GM23248 (cell line): ENCODE measurements around the gene PRR33. TPM values are rescaled to one million over a fixed set of nuclear protein-coding genes. Genes with fewer than 3 reads are reported as not detected.
A peak's percentile ranks its signal among the peaks of the same experiment; 100 is the strongest.

Experiments used
- DNase-seq: peaks from one replicate; pipeline ENCODE4 v3.0.0-alpha.2; 2015
- H2AFZ ChIP-seq: fragments of 200-600 bp; sonication (generic); 2 replicates; pipeline ENCODE4 v1.6.1; 2016; ENCODE audit warnings: antibody characterized with exemption
- H3F3A ChIP-seq: fragments of 200-600 bp; sonication (generic); 2 replicates; pipeline ENCODE4 v1.6.1; 2016; ENCODE audit warnings: mild to moderate bottlenecking, antibody characterized with exemption, mixed run types; ENCODE audit not compliant: insufficient read depth
- H3K27ac ChIP-seq: fragments of 200-600 bp; sonication (generic); 2 replicates; pipeline ENCODE4 v1.5.1; 2016; ENCODE audit warnings: mild to moderate bottlenecking
- H3K27me3 ChIP-seq: fragments of 200-600 bp; sonication (generic); replicated peaks from 2 replicates; pipeline ENCODE4 v1.6.1; 2016; ENCODE audit warnings: mild to moderate bottlenecking; ENCODE audit not compliant: insufficient read depth
- H3K36me3 ChIP-seq: fragments of 200-600 bp; sonication (generic); 2 replicates; pipeline ENCODE4 v1.6.1; 2016; ENCODE audit warnings: low read depth, mild to moderate bottlenecking
- H3K4me1 ChIP-seq: fragments of 200-600 bp; sonication (generic); 2 replicates; pipeline ENCODE4 v1.6.1; 2016; ENCODE audit warnings: mild to moderate bottlenecking; ENCODE audit not compliant: insufficient read depth
- H3K4me2 ChIP-seq: fragments of 200-600 bp; sonication (generic); one replicate; pipeline ENCODE4 v1.6.1; 2016; ENCODE audit warnings: mild to moderate bottlenecking; ENCODE audit not compliant: unreplicated experiment
- H3K4me3 ChIP-seq: fragments of 200-600 bp; sonication (generic); 2 replicates; pipeline ENCODE4 v1.5.1; 2016; ENCODE audit warnings: mild to moderate bottlenecking
- H3K79me2 ChIP-seq: fragments of 200-600 bp; sonication (generic); 2 replicates; pipeline ENCODE4 v1.6.1; 2016; ENCODE audit warnings: mild to moderate bottlenecking; ENCODE audit not compliant: insufficient read depth
- H3K9ac ChIP-seq: fragments of 200-600 bp; sonication (generic); 2 replicates; pipeline ENCODE4 v1.6.1; 2016; ENCODE audit warnings: mild to moderate bottlenecking
- H3K9me2 ChIP-seq: fragments of 200-600 bp; sonication (generic); 2 replicates; pipeline ENCODE4 v1.6.1; 2016; ENCODE audit warnings: mixed run types, mild to moderate bottlenecking, moderate library complexity; ENCODE audit not compliant: insufficient read depth
- H3K9me3 ChIP-seq: fragments of 200-600 bp; sonication (generic); one replicate; pipeline ENCODE4 v1.6.1; 2017; ENCODE audit warnings: low read depth
- H4K20me1 ChIP-seq: fragments of 200-600 bp; sonication (generic); 2 replicates; pipeline ENCODE4 v1.6.0; 2016; ENCODE audit not compliant: insufficient read depth
- EZH2 ChIP-seq: fragments of 200-600 bp; sonication (generic); IDR thresholded peaks from 2 replicates; pipeline ENCODE4 v1.6.1; 2018; ENCODE audit warnings: antibody characterized with exemption, mild to moderate bottlenecking; ENCODE audit not compliant: insufficient read depth, poor library complexity, severe bottlenecking
- EZH2phosphoT487 ChIP-seq: fragments of 200-600 bp; sonication (generic); IDR thresholded peaks from 2 replicates; pipeline ENCODE4 v1.6.1; 2018; ENCODE audit warnings: antibody characterized with exemption, moderate library complexity, mild to moderate bottlenecking, low read depth; ENCODE audit not compliant: insufficient read depth
- WGBS, 2 experiments: methylation state at CpG; one replicate each; pipeline ENCODE4 v1.1.6; 2015 to 2017; ENCODE audit warnings: low lambda C conversion rate in 2 of 2, low coverage in 1 of 2; ENCODE audit errors: missing lambda C conversion rate in 2 of 2; 5-methylcytosine and 5-hydroxymethylcytosine counted together
- in situ Hi-C: fragments of 300-500 bp; cut with MboI; formaldehyde crosslinking; loops from 2 replicates; pipeline ENCODE4 v1.15.0; 2020
- polyA plus RNA-seq: library from polyadenylated mRNA; unstranded; fragments of >200 nt; fragmentation: Nextera tagmentation; extraction: Ambion mirVana; gene quantifications from 2 replicates; pipeline ENCODE4 v1.2.1, GENCODE V29; 2016
- total RNA-seq: library from RNA; depleted of rRNA; stranded (reverse); fragments of >200 nt; shearing (Covaris generic); gene quantifications from 2 replicates; pipeline ENCODE4 v1.2.3, GENCODE V29; 2014

Gene PRR33
- total and polyA plus RNA-seq, 2 experiments from 2014 or later = not detected

GRCh38 chr11:1880746-1881441 lies 10.8 kb downstream of the PRR33 start:
- Histone ChIP-seq H3K4me2 (no peak overlapping the region), H4K20me1 (no peaks in the 10 kb centered on the region), H3F3A (no peaks in the 10 kb centered on the region), H3K9ac (peak overlapping the region; percentile 51; the same call in 1 of the 2 replicates), H3K27me3 (no peaks in the 10 kb centered on the region), H2AFZ (0 out of 2 replicates have a peak overlapping the region, but pooled peaks have one; percentile 38), H3K4me3 (no peak overlapping the region), H3K79me2 (no peaks in the 10 kb centered on the region), H3K4me1 (no peaks in the 10 kb centered on the region), H3K9me3 (no peaks in the 10 kb centered on the region), H3K36me3 (no peaks in the 10 kb centered on the region), H3K27ac (no peak overlapping the region), H3K9me2 (no peaks in the 10 kb centered on the region)
- no peak for DNase-seq
- TF ChIP-seq EZH2 (no peak), EZH2phosphoT487 (no peak)
- in situ Hi-C loops = no loop called here
- WGBS, 2 experiments = 72 to 76% methylated on average over 9 of the region's 9 CpGs

- no peaks in the 10 kb centered on the region for H4K20me1 ChIP-seq
- no peaks in the 10 kb centered on the region for H3K4me1 ChIP-seq
- no peak overlapping the region for H3K27ac ChIP-seq
- H3F3A ChIP-seq = no peaks in the 10 kb centered on the region
- 52 to 58% methylated on average over 30 of the region's 32 CpGs for WGBS, 2 experiments
- DNase-seq = peak; percentile 45
- no peaks in the 10 kb centered on the region for H3K36me3 ChIP-seq
- H2AFZ ChIP-seq = 0 out of 2 replicates have a peak overlapping the region, but pooled peaks have one; percentile 38
- H3K4me2 ChIP-seq = no peak overlapping the region
- H3K4me3 ChIP-seq = no peak overlapping the region
- H3K27me3 ChIP-seq = no peaks in the 10 kb centered on the region
- TF ChIP-seq EZH2 = no peak
- no peak for TF ChIP-seq EZH2phosphoT487
- in situ Hi-C loops = no loop called here
- no peaks in the 10 kb centered on the region for H3K9me3 ChIP-seq
- no peaks in the 10 kb centered on the region for H3K79me2 ChIP-seq
- no peaks in the 10 kb centered on the region for H3K9me2 ChIP-seq
- H3K9ac ChIP-seq = peak overlapping the region; percentile 51; the same call in 1 of the 2 replicates
Measured at GRCh38 chr11:1879941-1880720, 11.6 kb downstream of the PRR33 start.

GRCh38 chr11:1879342-1879940 lies 12.3 kb downstream of the PRR33 start:
- no peak overlapping the region for H3K4me3 ChIP-seq
- no peak overlapping the region for H3K9ac ChIP-seq
- no peaks in the 10 kb centered on the region for H3K4me1 ChIP-seq
- H3K36me3 ChIP-seq = no peaks in the 10 kb centered on the region
- H3K27me3 ChIP-seq = no peaks in the 10 kb centered on the region
- 81 to 85% methylated on average over 10 to 13 of the region's 13 CpGs for WGBS, 2 experiments
- H3K9me3 ChIP-seq = no peaks in the 10 kb centered on the region
- H3K4me2 ChIP-seq = no peak overlapping the region
- in situ Hi-C loops = no loop called here
- H3K27ac ChIP-seq = no peak overlapping the region
- no peak overlapping the region for H2AFZ ChIP-seq
- TF ChIP-seq EZH2 (no peak), EZH2phosphoT487 (no peak)
- H3K9me2 ChIP-seq = no peaks in the 10 kb centered on the region
- H4K20me1 ChIP-seq = no peaks in the 10 kb centered on the region
- DNase-seq = no peak
- H3K79me2 ChIP-seq = no peaks in the 10 kb centered on the region
- H3F3A ChIP-seq = no peaks in the 10 kb centered on the region

- Histone ChIP-seq H3K4me1 (no peaks in the 10 kb centered on the region), H3K9ac (no peak overlapping the region), H4K20me1 (no peaks in the 10 kb centered on the region), H3K79me2 (no peaks in the 10 kb centered on the region), H3K4me2 (no peak overlapping the region), H3K4me3 (no peak overlapping the region), H3K27ac (no peak overlapping the region), H3K9me3 (no peaks in the 10 kb centered on the region), H3K36me3 (no peaks in the 10 kb centered on the region), H3F3A (no peaks in the 10 kb centered on the region), H3K9me2 (no peaks in the 10 kb centered on the region), H2AFZ (no peak overlapping the region), H3K27me3 (no peaks in the 10 kb centered on the region)
- WGBS, 2 experiments = 77 to 79% methylated on average over 20 to 30 of the region's 30 CpGs
- in situ Hi-C loops = no loop called here
- no peak for TF ChIP-seq EZH2
- no peak for TF ChIP-seq EZH2phosphoT487
- no peak for DNase-seq
Measured at GRCh38 chr11:1878137-1879031, 13.3 kb downstream of the PRR33 start.
